Central memory CD8-positive, alpha-beta T cell (primary cell): ENCODE measurements around the gene CRYM.
"Not testable (repeated sequence)": the region's sequence is repeated elsewhere in the genome, so short reads cannot be mapped to it uniquely, and the experiment has no call there.

Experiments used
- ATAC-seq: fragments of 150-1000 bp; cut with Tn5 transposase; replicated peaks from 2 replicates; pipeline ENCODE4 v1.10.0; 2022; ENCODE audit warnings: mild to moderate bottlenecking, moderate FRiP score, moderate number of reproducible peaks; ENCODE audit not compliant: poor library complexity, severe bottlenecking; ENCODE audit errors: extremely low read depth
- DNase-seq, 2 donors: peaks; one replicate each; pipeline ENCODE4 v3.0.0; 2021; ENCODE audit warnings: low spot score in 2 of 2
- H3K27ac Mint-ChIP-seq: one replicate; pipeline ENCODE4 v1.8.0; 2022; ENCODE audit warnings: low read depth, mild to moderate bottlenecking, moderate library complexity, mixed read lengths
- H3K27me3 Mint-ChIP-seq: one replicate; pipeline ENCODE4 v1.8.0; 2022; ENCODE audit warnings: mixed read lengths
- H3K36me3 Mint-ChIP-seq: one replicate; pipeline ENCODE4 v1.8.0; 2022; ENCODE audit warnings: mild to moderate bottlenecking, moderate library complexity, mixed read lengths; ENCODE audit not compliant: insufficient read depth
- H3K4me1 Mint-ChIP-seq: one replicate; pipeline ENCODE4 v1.8.0; 2022; ENCODE audit warnings: mixed read lengths
- H3K4me3 Mint-ChIP-seq: one replicate; pipeline ENCODE4 v1.8.0; 2022; ENCODE audit warnings: mild to moderate bottlenecking, moderate library complexity, mixed read lengths
- H3K9me3 Mint-ChIP-seq: one replicate; pipeline ENCODE4 v1.8.0; 2022; ENCODE audit warnings: mixed read lengths

The CRYM gene

GRCh38 chr16:21274172-21274726, 3.8 kb downstream of the CRYM start:
- no peak for ATAC-seq
- no peak for DNase-seq
- peaks cover 75% of the 10 kb centered on the region for H3K27me3 Mint-ChIP-seq

GRCh38 chr16:21272763-21273162, 5.3 kb downstream of the CRYM start:
- not testable (repeated sequence) for H3K4me1 Mint-ChIP-seq, H3K27ac Mint-ChIP-seq, H3K9me3 Mint-ChIP-seq, ATAC-seq, DNase-seq, H3K36me3 Mint-ChIP-seq, H3K4me3 Mint-ChIP-seq
- H3K27me3 Mint-ChIP-seq, result peaks cover 60% of the 10 kb centered on the region

More at GRCh38 chr16:21274172-21274726, 3.8 kb downstream of the CRYM start:
- Mint-ChIP-seq H3K27ac (no peak overlapping the region), H3K36me3 (peaks cover 2% of the 10 kb centered on the region), H3K9me3 (no peaks in the 10 kb centered on the region), H3K4me3 (no peak overlapping the region), H3K4me1 (peaks cover 7% of the 10 kb centered on the region)

GRCh38 chr16:21272253-21272652, 5.8 kb downstream of the CRYM start:
- no peak for DNase-seq
- no peaks in the 10 kb centered on the region for H3K4me1 Mint-ChIP-seq
- no peak overlapping the region for H3K27ac Mint-ChIP-seq
- no peak for ATAC-seq
- H3K9me3 Mint-ChIP-seq, result no peaks in the 10 kb centered on the region
- no peak overlapping the region for H3K4me3 Mint-ChIP-seq
- peaks cover 55% of the 10 kb centered on the region for H3K27me3 Mint-ChIP-seq
- peaks cover 2% of the 10 kb centered on the region for H3K36me3 Mint-ChIP-seq

- ATAC-seq (no peak), DNase-seq (no peak)
- no peak overlapping the region for H3K27ac Mint-ChIP-seq
- H3K9me3 Mint-ChIP-seq, result no peaks in the 10 kb centered on the region
- no peaks in the 10 kb centered on the region for H3K36me3 Mint-ChIP-seq
- H3K27me3 Mint-ChIP-seq, result peaks cover 20% of the 10 kb centered on the region
- no peak overlapping the region for H3K4me3 Mint-ChIP-seq
- H3K4me1 Mint-ChIP-seq, result no peaks in the 10 kb centered on the region
These were observed 9.9 kb downstream of the CRYM start for GRCh38 chr16:21268236-21268635.

- Mint-ChIP-seq H3K27ac (no peak overlapping the region), H3K4me1 (no peaks in the 10 kb centered on the region), H3K36me3 (no peaks in the 10 kb centered on the region), H3K9me3 (no peaks in the 10 kb centered on the region), H3K27me3 (peaks cover 20% of the 10 kb centered on the region), H3K4me3 (no peak overlapping the region)
- DNase-seq (no peak), ATAC-seq (no peak)
These were observed 10.8 kb downstream of the CRYM start for GRCh38 chr16:21267298-21267697.

- no peak for ATAC-seq
- DNase-seq, result no peak
- Mint-ChIP-seq H3K4me1 (no peaks in the 10 kb centered on the region), H3K9me3 (no peaks in the 10 kb centered on the region), H3K27ac (no peak overlapping the region), H3K36me3 (no peaks in the 10 kb centered on the region), H3K4me3 (no peak overlapping the region), H3K27me3 (peaks cover 22% of the 10 kb centered on the region)
These were observed 12.8 kb downstream of the CRYM start for GRCh38 chr16:21265104-21265837.

- Mint-ChIP-seq H3K4me3 (no peak overlapping the region), H3K4me1 (no peaks in the 10 kb centered on the region), H3K27me3 (peaks cover 28% of the 10 kb centered on the region), H3K9me3 (no peaks in the 10 kb centered on the region), H3K27ac (no peak overlapping the region), H3K36me3 (no peaks in the 10 kb centered on the region)
- ATAC-seq, result no peak
- no peak for DNase-seq
These were observed 13.5 kb downstream of the CRYM start for GRCh38 chr16:21264571-21265036.

GRCh38 chr16:21263640-21264570, 14.2 kb downstream of the CRYM start:
- H3K4me1 Mint-ChIP-seq, result no peaks in the 10 kb centered on the region
- no peak overlapping the region for H3K4me3 Mint-ChIP-seq
- no peak for ATAC-seq
- H3K27me3 Mint-ChIP-seq, result peaks cover 32% of the 10 kb centered on the region
- H3K9me3 Mint-ChIP-seq, result no peaks in the 10 kb centered on the region
- H3K36me3 Mint-ChIP-seq, result no peaks in the 10 kb centered on the region
- DNase-seq, result no peak
- no peak overlapping the region for H3K27ac Mint-ChIP-seq

- Mint-ChIP-seq H3K27ac (no peak overlapping the region), H3K27me3 (peaks cover 32% of the 10 kb centered on the region), H3K9me3 (no peaks in the 10 kb centered on the region)
These were observed 15.1 kb downstream of the CRYM start for GRCh38 chr16:21262779-21263639.

GRCh38 chr16:21260870-21261791, 17.0 kb downstream of the CRYM start:
- DNase-seq, result no peak
- Mint-ChIP-seq H3K27me3 (peaks cover 50% of the 10 kb centered on the region), H3K4me3 (no peak overlapping the region), H3K36me3 (no peaks in the 10 kb centered on the region), H3K9me3 (no peaks in the 10 kb centered on the region), H3K4me1 (no peaks in the 10 kb centered on the region), H3K27ac (no peak overlapping the region)
- no peak for ATAC-seq

More at GRCh38 chr16:21262779-21263639, 15.1 kb downstream of the CRYM start:
- no peak overlapping the region for H3K4me3 Mint-ChIP-seq
- DNase-seq, result no peak
- no peaks in the 10 kb centered on the region for H3K36me3 Mint-ChIP-seq
- no peaks in the 10 kb centered on the region for H3K4me1 Mint-ChIP-seq
- no peak for ATAC-seq

- Mint-ChIP-seq H3K27ac (no peak overlapping the region), H3K4me3 (no peak overlapping the region), H3K36me3 (no peaks in the 10 kb centered on the region), H3K27me3 (peaks cover 52% of the 10 kb centered on the region), H3K4me1 (no peaks in the 10 kb centered on the region), H3K9me3 (no peaks in the 10 kb centered on the region)
- no peak for ATAC-seq
- DNase-seq, result no peak
These were observed 20.8 kb downstream of the CRYM start for GRCh38 chr16:21257284-21257683.
